OCI-LY1 (cell line): Measurements from ENCODE around the gene OPTC.

Source experiments
- EZH2 ChIP-seq: fragments of 200-600 bp; sonication (generic), shearing (Covaris generic); IDR thresholded peaks from 2 replicates; pipeline ENCODE4 v1.8.0; 2017; ENCODE audit warnings: borderline replicate concordance, mixed run types, mild to moderate bottlenecking, antibody characterized with exemption, low read length, moderate library complexity, mixed read lengths
- TF ChIP-seq, protein P1 (sequence below): fragments of 200-600 bp; sonication (generic), shearing (Covaris generic); IDR thresholded peaks from 2 replicates; pipeline ENCODE4 v1.5.1; 2017; ENCODE audit warnings: mild to moderate bottlenecking, antibody characterized with exemption, low read length, moderate library complexity, mixed read lengths

DNA sequence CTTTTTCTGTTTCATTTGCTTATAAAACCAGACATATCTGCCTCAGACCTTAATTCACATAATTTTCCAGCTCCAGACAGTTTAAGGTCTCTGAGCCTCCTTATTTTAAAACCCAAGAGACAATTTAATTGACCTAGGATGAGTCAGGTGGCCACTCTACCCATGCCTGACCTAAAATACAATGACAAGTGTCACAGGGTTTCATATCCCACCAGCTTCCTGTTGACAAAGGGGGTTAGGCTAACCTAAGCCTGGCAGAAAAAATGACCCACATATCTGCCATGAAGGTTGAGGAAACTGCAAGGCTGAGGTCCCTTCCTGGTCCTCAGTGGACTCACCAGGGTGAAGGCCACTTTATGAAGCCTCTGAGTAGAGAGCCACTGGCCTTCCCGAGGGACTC, 52.3 kb downstream of the OPTC start:
- TF ChIP-seq, protein P1, sequence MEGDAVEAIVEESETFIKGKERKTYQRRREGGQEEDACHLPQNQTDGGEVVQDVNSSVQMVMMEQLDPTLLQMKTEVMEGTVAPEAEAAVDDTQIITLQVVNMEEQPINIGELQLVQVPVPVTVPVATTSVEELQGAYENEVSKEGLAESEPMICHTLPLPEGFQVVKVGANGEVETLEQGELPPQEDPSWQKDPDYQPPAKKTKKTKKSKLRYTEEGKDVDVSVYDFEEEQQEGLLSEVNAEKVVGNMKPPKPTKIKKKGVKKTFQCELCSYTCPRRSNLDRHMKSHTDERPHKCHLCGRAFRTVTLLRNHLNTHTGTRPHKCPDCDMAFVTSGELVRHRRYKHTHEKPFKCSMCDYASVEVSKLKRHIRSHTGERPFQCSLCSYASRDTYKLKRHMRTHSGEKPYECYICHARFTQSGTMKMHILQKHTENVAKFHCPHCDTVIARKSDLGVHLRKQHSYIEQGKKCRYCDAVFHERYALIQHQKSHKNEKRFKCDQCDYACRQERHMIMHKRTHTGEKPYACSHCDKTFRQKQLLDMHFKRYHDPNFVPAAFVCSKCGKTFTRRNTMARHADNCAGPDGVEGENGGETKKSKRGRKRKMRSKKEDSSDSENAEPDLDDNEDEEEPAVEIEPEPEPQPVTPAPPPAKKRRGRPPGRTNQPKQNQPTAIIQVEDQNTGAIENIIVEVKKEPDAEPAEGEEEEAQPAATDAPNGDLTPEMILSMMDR, result no peak
- no peak for TF ChIP-seq EZH2
